Mucosa of stomach (tissue), 1 donor: ENCODE results near the gene CTRB1.
"Not testable (repeated sequence)": the region's sequence is repeated elsewhere in the genome, so short reads cannot be mapped to it uniquely, and the experiment has no call there.

Source experiments
- H3K27me3 ChIP-seq: one replicate; pipeline ENCODE4 v1.7.0; 2013; ENCODE audit warnings: mild to moderate bottlenecking, low read length; ENCODE audit not compliant: control insufficient read depth, insufficient read depth
- H3K36me3 ChIP-seq: one replicate; pipeline ENCODE4 v1.7.0; 2013; ENCODE audit warnings: low read length; ENCODE audit not compliant: control insufficient read depth, insufficient read depth
- H3K4me1 ChIP-seq: one replicate; pipeline ENCODE4 v1.7.0; 2013; ENCODE audit warnings: mild to moderate bottlenecking, low read length; ENCODE audit not compliant: control insufficient read depth, insufficient read depth
- H3K4me3 ChIP-seq: one replicate; pipeline ENCODE4 v1.7.0; 2013; ENCODE audit warnings: low read length
- H3K9ac ChIP-seq: one replicate; pipeline ENCODE4 v1.7.0; 2013; ENCODE audit warnings: mild to moderate bottlenecking, low read length, moderate library complexity
- H3K9me3 ChIP-seq: one replicate; pipeline ENCODE4 v1.7.0; 2013; ENCODE audit warnings: mild to moderate bottlenecking, low read length, moderate library complexity; ENCODE audit not compliant: control insufficient read depth
- donor health status: Pancreatic carcinoma.

The CTRB1 gene

GRCh38 chr16:75239542-75240122, 20.8 kb downstream of the CTRB1 start:
- no peaks in the 10 kb centered on the region for H3K27me3 ChIP-seq
- peaks cover 25% of the 10 kb centered on the region for H3K36me3 ChIP-seq
- H3K9me3 ChIP-seq: no peaks in the 10 kb centered on the region
- peak overlapping the region; percentile 31 for H3K9ac ChIP-seq
- peaks cover 29% of the 10 kb centered on the region for H3K4me1 ChIP-seq
- H3K4me3 ChIP-seq: no peak overlapping the region

DNA sequence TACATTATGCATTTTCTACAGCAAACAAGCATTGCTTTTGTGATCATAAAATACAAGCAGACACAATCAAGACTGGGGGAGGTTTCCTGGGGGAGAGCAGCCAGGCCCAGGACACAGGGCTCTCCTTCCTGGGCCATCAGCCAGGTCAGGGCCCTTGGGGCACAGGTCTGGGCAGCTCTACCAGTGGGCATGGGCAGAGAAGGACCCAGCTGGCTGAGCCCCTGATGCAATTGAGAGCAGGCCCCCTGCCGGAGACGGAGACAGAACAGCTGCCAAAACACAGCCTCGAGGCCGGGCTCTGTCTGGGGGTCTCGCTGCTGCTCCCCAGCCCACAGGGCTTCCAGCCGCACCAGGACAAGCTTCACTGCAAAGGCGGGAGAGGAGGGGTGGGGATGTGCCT, 21.8 kb downstream of the CTRB1 start:
- H3K9ac ChIP-seq: not testable (repeated sequence)

GRCh38 chr16:75241412-75241811, 22.6 kb downstream of the CTRB1 start:
- Histone ChIP-seq H3K9ac (no peak overlapping the region), H3K27me3 (no peaks in the 10 kb centered on the region), H3K4me3 (no peak overlapping the region), H3K36me3 (peaks cover 25% of the 10 kb centered on the region), H3K4me1 (peaks cover 45% of the 10 kb centered on the region), H3K9me3 (no peaks in the 10 kb centered on the region)

More for the DNA sequence above, 21.8 kb downstream of the CTRB1 start:
- Histone ChIP-seq H3K36me3 (peaks cover 25% of the 10 kb centered on the region), H3K4me1 (peaks cover 38% of the 10 kb centered on the region)
- not testable (repeated sequence) for H3K27me3 ChIP-seq, H3K4me3 ChIP-seq, H3K9me3 ChIP-seq

- H3K4me1 ChIP-seq: peaks cover 51% of the 10 kb centered on the region
- peaks cover 25% of the 10 kb centered on the region for H3K36me3 ChIP-seq
- no peaks in the 10 kb centered on the region for H3K9me3 ChIP-seq
- H3K27me3 ChIP-seq: no peaks in the 10 kb centered on the region
- no peak overlapping the region for H3K4me3 ChIP-seq
- no peak overlapping the region for H3K9ac ChIP-seq
These were observed 23.2 kb downstream of the CTRB1 start for GRCh38 chr16:75241955-75242354.

GRCh38 chr16:75242436-75243078, 23.8 kb downstream of the CTRB1 start:
- peaks cover 25% of the 10 kb centered on the region for H3K36me3 ChIP-seq
- H3K9me3 ChIP-seq, H3K9ac ChIP-seq, H3K4me3 ChIP-seq, H3K27me3 ChIP-seq: not testable (repeated sequence)
- H3K4me1 ChIP-seq: peaks cover 57% of the 10 kb centered on the region

GRCh38 chr16:75243667-75244224, 25.0 kb downstream of the CTRB1 start:
- Histone ChIP-seq H3K9me3 (no peaks in the 10 kb centered on the region), H3K27me3 (no peaks in the 10 kb centered on the region), H3K4me1 (peaks cover 67% of the 10 kb centered on the region), H3K4me3 (no peak overlapping the region), H3K36me3 (peaks cover 25% of the 10 kb centered on the region), H3K9ac (peak overlapping the region; percentile 23)

DNA sequence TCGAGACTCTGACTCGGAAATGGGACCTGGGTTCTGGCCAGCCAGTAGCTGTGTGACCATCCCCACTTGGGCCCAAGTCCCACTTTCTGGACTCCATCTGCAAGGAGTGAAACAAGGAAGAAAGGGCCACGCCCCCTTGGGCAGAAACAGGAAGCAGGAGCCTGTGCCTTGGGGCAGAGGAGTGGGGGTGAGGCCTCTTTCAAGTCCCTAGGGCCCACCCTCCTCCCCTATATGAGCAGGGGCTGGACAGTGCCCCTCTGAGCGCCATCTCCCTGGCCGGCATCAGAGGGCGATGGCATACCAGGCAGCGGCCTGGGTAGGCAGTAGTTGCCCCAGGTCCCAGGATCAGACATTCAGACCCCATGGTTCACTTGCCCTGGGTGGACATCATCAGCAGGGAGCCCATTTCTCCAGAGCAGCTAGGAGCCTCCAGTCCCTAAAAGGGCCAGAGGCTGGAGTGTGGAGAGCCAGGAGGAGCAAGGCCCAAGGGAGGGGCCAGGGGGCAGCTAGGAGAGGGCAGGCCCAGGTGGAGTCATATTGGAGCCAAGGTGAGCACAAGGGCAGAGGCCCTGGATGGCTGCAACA, 25.5 kb downstream of the CTRB1 start:
- no peaks in the 10 kb centered on the region for H3K9me3 ChIP-seq
- H3K27me3 ChIP-seq: no peaks in the 10 kb centered on the region
- peaks cover 67% of the 10 kb centered on the region for H3K4me1 ChIP-seq
- peaks cover 25% of the 10 kb centered on the region for H3K36me3 ChIP-seq
- H3K9ac ChIP-seq: peak overlapping the region; percentile 66
- no peak overlapping the region for H3K4me3 ChIP-seq

DNA sequence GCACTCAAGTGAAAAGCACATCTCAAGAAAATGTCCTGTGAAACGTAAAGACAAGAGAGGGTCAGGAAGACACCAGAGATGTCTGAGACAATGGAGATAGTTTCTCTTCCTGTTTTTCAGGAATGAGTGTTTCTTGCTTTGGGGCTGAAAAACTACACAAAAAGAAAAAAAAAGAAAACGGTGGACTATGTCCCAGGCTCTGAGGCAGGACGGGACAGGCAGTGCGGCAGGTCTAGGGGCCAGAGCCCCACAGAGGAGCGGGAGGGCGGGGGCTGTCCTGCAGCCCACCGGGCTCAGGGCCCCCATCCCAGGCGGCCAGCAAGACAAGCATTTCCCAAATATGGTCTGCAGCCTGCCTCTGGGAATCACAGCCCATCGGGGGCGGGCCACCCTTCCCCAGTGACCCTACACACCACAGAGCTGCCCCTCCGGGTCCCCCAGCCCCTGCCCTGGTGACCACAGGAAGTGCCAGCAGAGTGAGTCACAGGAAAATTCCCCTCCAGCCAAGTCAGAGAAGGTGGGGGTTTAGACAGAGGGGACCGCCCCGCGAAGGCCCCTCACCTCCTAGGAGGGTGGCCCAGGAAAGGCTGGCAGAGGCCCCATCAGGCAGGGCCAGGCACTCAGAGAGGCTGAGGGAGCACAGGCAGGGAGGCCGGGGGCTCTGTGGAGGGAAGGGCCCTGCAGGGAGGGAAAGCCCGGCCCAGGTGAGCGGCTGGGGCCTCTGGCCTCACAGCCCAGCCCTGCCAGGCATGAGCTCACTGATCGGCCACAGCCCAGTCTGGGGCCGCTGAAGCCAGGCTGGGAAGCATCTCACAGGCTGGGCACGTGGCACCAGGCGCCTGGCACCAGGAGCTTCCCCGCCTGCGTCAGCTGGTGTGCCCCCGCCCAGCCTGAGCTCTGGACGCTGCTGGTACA, 26.3 kb downstream of the CTRB1 start:
- H3K36me3 ChIP-seq: peaks cover 25% of the 10 kb centered on the region
- H3K4me1 ChIP-seq: peaks cover 75% of the 10 kb centered on the region
- no peaks in the 10 kb centered on the region for H3K9me3 ChIP-seq
- peak overlapping the region; percentile 97 for H3K9ac ChIP-seq
- H3K4me3 ChIP-seq: no peak overlapping the region
- no peaks in the 10 kb centered on the region for H3K27me3 ChIP-seq

GRCh38 chr16:75246504-75247205, 27.9 kb downstream of the CTRB1 start:
- peak overlapping the region; percentile 97 for H3K9ac ChIP-seq
- no peak overlapping the region for H3K4me3 ChIP-seq
- H3K36me3 ChIP-seq: peaks cover 17% of the 10 kb centered on the region
- H3K9me3 ChIP-seq: no peaks in the 10 kb centered on the region
- peaks cover 73% of the 10 kb centered on the region for H3K4me1 ChIP-seq
- H3K27me3 ChIP-seq: no peaks in the 10 kb centered on the region

DNA sequence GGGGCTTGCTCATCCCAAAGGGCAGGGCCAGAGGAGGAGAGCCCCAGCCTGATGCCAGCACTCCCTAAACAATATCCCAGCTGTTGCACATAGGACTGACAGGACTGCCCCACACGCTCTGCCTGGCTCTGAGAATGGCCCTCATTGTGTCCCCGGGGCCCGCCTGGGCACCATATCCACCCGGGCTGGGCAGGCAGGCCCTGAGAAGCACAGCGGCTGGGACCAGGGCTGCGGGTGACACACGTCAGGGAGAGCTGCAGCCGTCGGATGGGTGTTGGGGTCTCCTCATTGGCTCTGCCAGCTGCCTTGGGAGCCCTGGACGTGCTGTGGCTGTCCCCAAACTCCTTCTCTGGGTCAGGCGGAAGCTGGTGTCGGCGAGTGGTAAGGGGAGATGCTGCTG, 28.5 kb downstream of the CTRB1 start:
- no peaks in the 10 kb centered on the region for H3K9me3 ChIP-seq
- no peaks in the 10 kb centered on the region for H3K27me3 ChIP-seq
- H3K4me3 ChIP-seq: no peak overlapping the region
- H3K9ac ChIP-seq: peak overlapping the region; percentile 97
- peaks cover 11% of the 10 kb centered on the region for H3K36me3 ChIP-seq
- peaks cover 76% of the 10 kb centered on the region for H3K4me1 ChIP-seq

- peak overlapping the region; percentile 58 for H3K4me3 ChIP-seq
- no peaks in the 10 kb centered on the region for H3K9me3 ChIP-seq
- H3K27me3 ChIP-seq: no peaks in the 10 kb centered on the region
- peaks cover 82% of the 10 kb centered on the region for H3K4me1 ChIP-seq
- H3K9ac ChIP-seq: peak overlapping the region; percentile 97
- peaks cover 2% of the 10 kb centered on the region for H3K36me3 ChIP-seq
These were observed 29.4 kb downstream of the CTRB1 start for GRCh38 chr16:75248142-75248535.
